Measurements from ENCODE around the gene WHRN. TPM values are rescaled to one million over a fixed set of nuclear protein-coding genes. Genes with fewer than 3 reads are reported as not detected.

The WHRN gene
- total and polyA plus RNA-seq, 2 donors (not counting 1 experiment from before 2014, with no cell fraction given), result 19.4 to 95.7 TPM

DNA sequence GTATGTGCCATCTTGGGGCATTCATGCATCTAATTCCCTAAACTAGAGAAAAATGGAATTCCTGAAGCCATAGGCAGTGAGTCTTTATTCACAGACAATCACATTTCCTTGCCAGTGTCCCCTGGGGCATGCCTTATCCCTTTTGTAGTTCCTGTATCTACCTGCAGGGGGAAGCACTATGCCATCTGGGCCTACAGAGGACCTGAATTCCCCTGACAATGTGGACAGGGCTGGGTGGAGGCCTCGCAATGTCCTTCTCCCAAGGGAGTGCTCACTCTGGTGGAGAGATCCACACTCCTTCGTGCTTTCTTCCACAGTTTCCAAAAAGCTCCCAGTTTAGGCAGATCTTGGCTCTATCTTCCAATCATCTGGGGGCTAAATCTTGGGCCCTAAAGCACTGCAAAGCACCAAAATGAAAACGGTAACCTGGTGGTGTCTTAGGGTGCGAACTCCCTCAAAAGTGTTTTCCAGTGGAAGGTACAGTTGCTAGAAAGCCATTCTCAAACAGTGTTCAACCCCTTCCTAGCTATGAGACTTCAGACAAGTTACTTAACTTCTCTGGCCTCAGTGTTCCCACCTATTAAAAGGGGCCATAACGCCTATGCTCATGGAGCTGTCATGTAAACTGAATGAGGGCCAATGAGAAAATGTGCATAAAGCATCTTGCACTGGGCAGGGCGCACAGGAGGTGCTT lies 17.5 kb downstream of the WHRN start:
- H3K27me3 ChIP-seq (replicated peaks in 1 of 4; ENCODE audit: control extremely low read depth in 1 of 4, control insufficient read depth in 3 of 4, insufficient read depth in 4 of 4, low read length in 3 of 4), result no peaks in the 10 kb centered on the region
- H3K4me3 ChIP-seq (ENCODE audit: control extremely low read depth in 1 of 5, extremely low read depth in 1 of 5, insufficient read depth in 1 of 5, low read depth in 2 of 5, low read length in 4 of 5), result no peak overlapping the region
- Mint-ChIP-seq H3K4me3 (no peak overlapping the region), H3K27me3 (no peaks in the 10 kb centered on the region), H3K27ac (peak overlapping the region; percentile 16), H3K4me1 (peaks cover 40% of the 10 kb centered on the region), H3K9me3 (ENCODE audit: insufficient read depth) (no peaks in the 10 kb centered on the region)
- no peaks in the 10 kb centered on the region for H4K20me1 ChIP-seq (ENCODE audit: control insufficient read depth, insufficient read depth, low read length, poor library complexity, severe bottlenecking)
- DNase-seq, result peak; percentile 81
- ATAC-seq (ENCODE audit: low read depth), result peak; percentile 75
- no peak overlapping the region for H3K4me2 ChIP-seq (replicated peaks; ENCODE audit: low read depth, low read length, poor library complexity, severe bottlenecking)
- no peak overlapping the region for H2AFZ ChIP-seq (ENCODE audit: insufficient read depth, low read depth, low read length, poor library complexity, severe bottlenecking)
- CTCF ChIA-PET, result interaction anchor here (0.6 to 6.6 kb wide), 18 partner anchors 9 to 167 kb away, joined by 3 to 80 read pairs (median 5); partner anchors contain the start of gene WHRN
- intact Hi-C loops (cut with micrococcal nuclease), result loop anchor here (1.0 to 2.0 kb wide), 4 partner anchors 18 to 166 kb away; partner anchors contain the start of gene WHRN
- H3K36me3 ChIP-seq (replicated peaks in 1 of 2; ENCODE audit: control extremely low read depth in 1 of 2, control insufficient read depth in 1 of 2, extremely low read depth in 1 of 2, insufficient read depth in 2 of 2, low read length in 1 of 2), result no peaks in the 10 kb centered on the region
- H3K27ac ChIP-seq (ENCODE audit: low read length in 2 of 2), result no peak overlapping the region
- TF ChIP-seq CTCF (IDR thresholded peaks at IDR 0.05), result peak; percentile 90
- no peak for TF ChIP-seq EZH2 (IDR thresholded peaks at IDR 0.05; ENCODE audit: borderline replicate concordance, insufficient read depth, low read depth, low read length, poor library complexity, severe bottlenecking)
- WGBS (ENCODE audit: insufficient coverage), result 86% methylated on average over 5 of the region's 6 CpGs
- POLR2A ChIA-PET, result interaction anchor here (1.2 kb wide), 1 partner anchor 14 kb away, joined by 4 read pairs; no protein-coding TSS in a partner anchor
- no peak overlapping the region for H3K9ac ChIP-seq (ENCODE audit: low read length)
- peaks cover 0 to 2% (median 0%) of the 10 kb centered on the region in 3 donors for H3K9me3 ChIP-seq (ENCODE audit: control extremely low read depth in 1 of 3, control insufficient read depth in 2 of 3, insufficient read depth in 1 of 3, low read length in 2 of 3)
- no peaks in the 10 kb centered on the region for H3K79me2 ChIP-seq (ENCODE audit: control insufficient read depth, insufficient read depth, low read length)
- peaks cover 22 to 23% of the 10 kb centered on the region in 2 donors for H3K4me1 ChIP-seq (ENCODE audit: control insufficient read depth in 2 of 2, insufficient read depth in 2 of 2, low read length in 2 of 2)
